Muscle layer of colon (tissue), 2 donors: ENCODE data around the gene ELL.

ENCODE experiments used
- H3K27ac ChIP-seq: one replicate; pipeline ENCODE4 v1.7.0; 2013; ENCODE audit warnings: low read depth, mild to moderate bottlenecking, low read length, moderate library complexity
- H3K27me3 ChIP-seq, 2 donors: one replicate each; pipeline ENCODE4 v1.7.0; 2013; ENCODE audit warnings: low read length in 2 of 2, mild to moderate bottlenecking in 2 of 2; ENCODE audit not compliant: insufficient read depth in 2 of 2, control insufficient read depth in 1 of 2
- H3K36me3 ChIP-seq: one replicate; pipeline ENCODE4 v1.7.0; 2013; ENCODE audit warnings: mild to moderate bottlenecking, low read length; ENCODE audit not compliant: insufficient read depth
- H3K4me1 ChIP-seq: one replicate; pipeline ENCODE4 v1.7.0; 2013; ENCODE audit warnings: mild to moderate bottlenecking, low read length; ENCODE audit not compliant: insufficient read depth
- H3K4me3 ChIP-seq, 2 donors: one replicate each; pipeline ENCODE4 v1.7.0; 2013; ENCODE audit warnings: low read length in 2 of 2, low read depth in 1 of 2, mild to moderate bottlenecking in 1 of 2, moderate library complexity in 1 of 2
- H3K9ac ChIP-seq: one replicate; pipeline ENCODE4 v1.7.0; 2013; ENCODE audit warnings: low read length
- H3K9me3 ChIP-seq: one replicate; pipeline ENCODE4 v1.7.0; 2013; ENCODE audit warnings: mild to moderate bottlenecking, low read length
- donor health status: abdominal sarcoma.
- donor health status: Adenocarcinoma of cecum.

ELL gene

GRCh38 chr19:18456974-18457373 lies 64.9 kb downstream of the ELL start:
- H3K4me3 ChIP-seq: no peak overlapping the region
- H3K27me3 ChIP-seq: no peaks in the 10 kb centered on the region
- no peaks in the 10 kb centered on the region for H3K9me3 ChIP-seq
- H3K36me3 ChIP-seq: peaks cover 49% of the 10 kb centered on the region
- no peak overlapping the region for H3K9ac ChIP-seq
- H3K27ac ChIP-seq: peak overlapping the region; percentile 62
- H3K4me1 ChIP-seq: peaks cover 42% of the 10 kb centered on the region

- H3K9ac ChIP-seq: peak overlapping the region; percentile 9
- H3K36me3 ChIP-seq: peaks cover 54% of the 10 kb centered on the region
- H3K27me3 ChIP-seq: no peaks in the 10 kb centered on the region
- peak overlapping the region; percentile 62 for H3K27ac ChIP-seq
- no peak overlapping the region for H3K4me3 ChIP-seq
- peaks cover 37% of the 10 kb centered on the region for H3K4me1 ChIP-seq
- no peaks in the 10 kb centered on the region for H3K9me3 ChIP-seq
These were observed 65.6 kb downstream of the ELL start for GRCh38 chr19:18456279-18456678.

- no peak overlapping the region for H3K27ac ChIP-seq
- H3K27me3 ChIP-seq: no peaks in the 10 kb centered on the region
- H3K9ac ChIP-seq: no peak overlapping the region
- H3K9me3 ChIP-seq: no peaks in the 10 kb centered on the region
- peaks cover 28% of the 10 kb centered on the region for H3K4me1 ChIP-seq
- H3K36me3 ChIP-seq: peaks cover 66% of the 10 kb centered on the region
- H3K4me3 ChIP-seq: no peak overlapping the region
These were observed 68.4 kb downstream of the ELL start for GRCh38 chr19:18453269-18454024.

GRCh38 chr19:18452386-18452785 lies 69.5 kb downstream of the ELL start:
- Histone ChIP-seq H3K9ac (no peak overlapping the region), H3K4me1 (peaks cover 19% of the 10 kb centered on the region), H3K4me3 (no peak overlapping the region), H3K27ac (no peak overlapping the region), H3K9me3 (no peaks in the 10 kb centered on the region), H3K27me3 (no peaks in the 10 kb centered on the region), H3K36me3 (peaks cover 65% of the 10 kb centered on the region)

- H3K9ac ChIP-seq: no peak overlapping the region
- no peaks in the 10 kb centered on the region for H3K27me3 ChIP-seq
- peaks cover 69% of the 10 kb centered on the region for H3K36me3 ChIP-seq
These were observed 70.7 kb downstream of the ELL start for GRCh38 chr19:18450931-18451836.

GRCh38 chr19:18450021-18450930 lies 71.6 kb downstream of the ELL start:
- Histone ChIP-seq H3K9me3 (no peaks in the 10 kb centered on the region), H3K4me3 (no peak overlapping the region), H3K4me1 (peaks cover 8% of the 10 kb centered on the region), H3K27ac (no peak overlapping the region), H3K27me3 (no peaks in the 10 kb centered on the region), H3K9ac (no peak overlapping the region), H3K36me3 (peaks cover 72% of the 10 kb centered on the region)

More at GRCh38 chr19:18450931-18451836, 70.7 kb downstream of the ELL start:
- Histone ChIP-seq H3K9me3 (no peaks in the 10 kb centered on the region), H3K27ac (no peak overlapping the region), H3K4me1 (peaks cover 8% of the 10 kb centered on the region), H3K4me3 (no peak overlapping the region)

- H3K27ac ChIP-seq: no peak overlapping the region
- no peak overlapping the region for H3K4me3 ChIP-seq
- no peaks in the 10 kb centered on the region for H3K27me3 ChIP-seq
- no peak overlapping the region for H3K9ac ChIP-seq
- H3K9me3 ChIP-seq: no peaks in the 10 kb centered on the region
- H3K36me3 ChIP-seq: peaks cover 78% of the 10 kb centered on the region
- peaks cover 8% of the 10 kb centered on the region for H3K4me1 ChIP-seq
These were observed 72.3 kb downstream of the ELL start for GRCh38 chr19:18449552-18449951.

- no peaks in the 10 kb centered on the region for H3K9me3 ChIP-seq
- no peak overlapping the region for H3K27ac ChIP-seq
- peaks cover 75% of the 10 kb centered on the region for H3K36me3 ChIP-seq
- H3K4me3 ChIP-seq: no peak overlapping the region
- no peak overlapping the region for H3K9ac ChIP-seq
- no peaks in the 10 kb centered on the region for H3K27me3 ChIP-seq
- H3K4me1 ChIP-seq: peaks cover 8% of the 10 kb centered on the region
These were observed 75.0 kb downstream of the ELL start for GRCh38 chr19:18446811-18447359.

- H3K4me1 ChIP-seq: peaks cover 8% of the 10 kb centered on the region
- H3K9me3 ChIP-seq: no peaks in the 10 kb centered on the region
- H3K27me3 ChIP-seq: no peaks in the 10 kb centered on the region
- no peak overlapping the region for H3K9ac ChIP-seq
- H3K36me3 ChIP-seq: peaks cover 69% of the 10 kb centered on the region
- H3K4me3 ChIP-seq: no peak overlapping the region
- no peak overlapping the region for H3K27ac ChIP-seq
These were observed 75.6 kb downstream of the ELL start for GRCh38 chr19:18446145-18446810.

GRCh38 chr19:18445262-18445948 lies 76.5 kb downstream of the ELL start:
- Histone ChIP-seq H3K36me3 (peaks cover 62% of the 10 kb centered on the region), H3K27me3 (no peaks in the 10 kb centered on the region), H3K4me3 (no peak overlapping the region), H3K9ac (no peak overlapping the region), H3K27ac (no peak overlapping the region), H3K4me1 (no peaks in the 10 kb centered on the region), H3K9me3 (no peaks in the 10 kb centered on the region)
